K562 (cell line): ENCODE measurements around the gene CRHR2. TPM values are rescaled to one million over a fixed set of nuclear protein-coding genes. Genes with fewer than 3 reads are reported as not detected.

Experiments
- ATAC-seq: fragments of 200-7000 bp; cut with Tn5 transposase; 3 replicates; pipeline ENCODE4 v1.9.1; 2020; ENCODE audit warnings: moderate library complexity
- BruUV-seq: library from RNA; stranded (reverse); fragments of 400-500 nt; replicated peaks from 2 replicates; lab custom pipeline; 2021; lab: Mats Ljungman, UMichigan
- CTCF ChIA-PET: fragments of 300-600 bp; formaldehyde crosslinking; extraction: SDS; loops from one replicate; lab custom pipeline; 2021; ENCODE audit warnings: low intra/inter-chr PET ratio; lab: Yijun Ruan, JAX
- POLR2A ChIA-PET: fragments of 300-600, 350-650 bp; sonication (Branson Sonifier 250); formaldehyde crosslinking; extraction: SDS; loops from one replicate; lab custom pipeline; 2021; ENCODE audit warnings: antibody characterized with exemption, inconsistent platforms; lab: Yijun Ruan, JAX
- DNase-seq, 4 experiments: peaks; one replicate each; pipeline versions ENCODE4 v3.0.0 to v3.0.0-alpha.2; 2011 to 2018; ENCODE audit warnings: low spot score in 3 of 4, mixed read lengths in 3 of 4; ENCODE audit errors: extremely low read depth in 1 of 4
- FAIRE-seq: peaks from 2 replicates; lab custom pipeline; 2011; peaks lifted over from hg19 to GRCh38; lab: Jason Lieb, UNC
- H2AFZ ChIP-seq: 2 replicates; pipeline ENCODE4 v1.6.0; 2011; ENCODE audit warnings: low read depth, low read length, control low read depth, inconsistent platforms
- H3K27ac ChIP-seq: fragments of 200-600 bp; 3 replicates; pipeline ENCODE4 v1.8.0; 2011; ENCODE audit warnings: low read depth, mild to moderate bottlenecking, control low read depth, inconsistent platforms, low read length, moderate library complexity, mixed read lengths; ENCODE audit errors: extremely low read depth
- H3K27me3 ChIP-seq, 2 experiments: fragments of 300-600 bp in 1 of 2; 2 replicates in 1 of 2; 3 replicates in 1 of 2; pipeline versions ENCODE4 v1.6.0 to v1.8.0; 2011; ENCODE audit warnings: inconsistent platforms in 2 of 2, low read length in 2 of 2, mild to moderate bottlenecking in 1 of 2, mixed read lengths in 1 of 2, moderate library complexity in 1 of 2; ENCODE audit not compliant: control insufficient read depth in 2 of 2, insufficient read depth in 2 of 2
- H3K36me3 ChIP-seq: fragments of 300-600 bp; 3 replicates; pipeline ENCODE4 v1.8.0; 2011; ENCODE audit warnings: mild to moderate bottlenecking, low read length, inconsistent platforms; ENCODE audit not compliant: control insufficient read depth, insufficient read depth
- H3K4me1 ChIP-seq, 2 experiments: fragments of 200-600 bp in 1 of 2; replicated peaks in 1 of 2; 2 replicates in 1 of 2; 3 replicates in 1 of 2; pipeline versions ENCODE4 v1.5.1 to v1.8.0; 2011; ENCODE audit warnings: inconsistent platforms in 2 of 2, low read length in 2 of 2, mild to moderate bottlenecking in 1 of 2, mixed read lengths in 1 of 2, moderate library complexity in 1 of 2; ENCODE audit not compliant: control insufficient read depth in 2 of 2, insufficient read depth in 2 of 2
- H3K4me2 ChIP-seq: 2 replicates; pipeline ENCODE4 v1.6.1; 2011; ENCODE audit warnings: low read length, control low read depth, inconsistent platforms, mixed read lengths; ENCODE audit not compliant: insufficient read depth
- H3K4me3 ChIP-seq: fragments of 200-600 bp; sonication (generic), shearing (Covaris generic); 2 replicates; pipeline ENCODE4 v1.5.1; 2016; ENCODE audit warnings: control low read depth, inconsistent platforms
- H3K79me2 ChIP-seq: fragments of 200-600 bp; 3 replicates; pipeline ENCODE4 v1.8.0; 2011; ENCODE audit warnings: low read length, inconsistent platforms; ENCODE audit not compliant: control insufficient read depth, insufficient read depth
- H3K9ac ChIP-seq, 2 experiments: 2 replicates each; pipeline versions ENCODE4 v1.6.0 to v1.6.1; 2011; ENCODE audit warnings: low read depth in 2 of 2, low read length in 2 of 2, control low read depth in 1 of 2, inconsistent platforms in 1 of 2, mild to moderate bottlenecking in 1 of 2, mixed read lengths in 1 of 2; ENCODE audit not compliant: insufficient read depth in 1 of 2
- H3K9me1 ChIP-seq: one replicate; pipeline ENCODE4 v1.6.0; 2011; ENCODE audit warnings: inconsistent platforms, mild to moderate bottlenecking, low read length, moderate library complexity; ENCODE audit not compliant: control insufficient read depth, insufficient read depth
- H3K9me3 ChIP-seq: replicated peaks from 2 replicates; pipeline ENCODE4 v1.5.1; 2011; ENCODE audit warnings: low read depth, low read length, inconsistent platforms; ENCODE audit not compliant: control insufficient read depth, insufficient read depth
- H4K20me1 ChIP-seq: replicated peaks from 2 replicates; pipeline ENCODE4 v1.6.1; 2011; ENCODE audit warnings: low read length, inconsistent platforms, mixed read lengths; ENCODE audit not compliant: control insufficient read depth, insufficient read depth
- ELF2 ChIP-seq: fragments of 250-450 bp; sonication (Bioruptor Pico); IDR thresholded peaks from 2 replicates; pipeline ENCODE4 v1.5.0; 2021; ENCODE audit warnings: mild to moderate bottlenecking
- ETV5 ChIP-seq: sonication (generic); formaldehyde crosslinking; IDR thresholded peaks from 2 replicates; pipeline ENCODE4 v1.4.0; 2020; ENCODE audit warnings: low read depth, mild to moderate bottlenecking, missing genetic modification reagents
- GTF2B ChIP-seq: IDR thresholded peaks from 2 replicates; pipeline ENCODE4 v1.6.1; 2011; ENCODE audit not compliant: insufficient read length; ENCODE audit errors: extremely low read depth
- HOXB6 ChIP-seq: fragments of 250-450 bp; sonication (Bioruptor Pico); IDR thresholded peaks from 2 replicates; pipeline ENCODE4 v1.5.1; 2022; ENCODE audit warnings: mild to moderate bottlenecking, borderline replicate concordance
- MEIS2 ChIP-seq: fragments of 450-650 bp; IDR thresholded peaks from 2 replicates; pipeline ENCODE4 v1.6.1; 2014; ENCODE audit warnings: mild to moderate bottlenecking; ENCODE audit not compliant: partially characterized antibody
- RFX7 ChIP-seq: fragments of 250-450 bp; sonication (Bioruptor Pico); IDR thresholded peaks from 2 replicates; pipeline ENCODE4 v1.5.1; 2021; ENCODE audit warnings: mild to moderate bottlenecking
- ZBTB17 ChIP-seq: fragments of 450-650 bp; formaldehyde crosslinking; IDR thresholded peaks from 2 replicates; pipeline ENCODE4 v1.4.0; 2020; ENCODE audit warnings: mild to moderate bottlenecking
- WGBS: fragments of 100-300 bp; shearing (Covaris generic); methylation state at CpG from one replicate; pipeline ENCODE4 v1.1.6; 2016; ENCODE audit warnings: low coverage, mixed read lengths; ENCODE audit not compliant: insufficient coverage; ENCODE audit errors: missing lambda C conversion rate; 5-methylcytosine and 5-hydroxymethylcytosine counted together
- in situ Hi-C: fragments of 300-500 bp; cut with MboI; formaldehyde crosslinking; loops from 4 replicates; pipeline ENCODE4 v1.15.0; 2018; ENCODE audit warnings: inconsistent platforms, mixed read lengths
- intact Hi-C: fragments of 100-400 bp; cut with micrococcal nuclease; formaldehyde crosslinking; loops from 2 replicates; pipeline ENCODE4 v1.14.2; 2022
- polyA plus RNA-seq, 8 experiments: library from polyadenylated mRNA; depleted of rRNA in 4 of 8; stranded (reverse) in 5 of 8; unstranded in 3 of 8; fragments of >200 nt; fragmentation: Nextera tagmentation in 2 of 8; fragmentation: Illumina TruSeq in 1 of 8; extraction: Ambion mirVana in 2 of 8; extraction: Trizol in 1 of 8; gene quantifications; 2 replicates each; pipeline versions ENCODE4 v1.2.1 to v1.2.3, GENCODE V29; 2011 to 2014; ENCODE audit warnings: inconsistent platforms in 1 of 8, missing spikeins in 1 of 8
- total RNA-seq, 7 experiments: library from RNA; depleted of rRNA in 6 of 7; stranded (reverse); fragments of >200 nt in 6 of 7; fragmentation: Illumina TruSeq in 2 of 7; extraction: Trizol in 2 of 7; gene quantifications; 2 replicates each; pipeline versions ENCODE4 v1.2.1 to v1.2.3, GENCODE V29; 2011 to 2021; ENCODE audit warnings: low replicate concordance in 1 of 7

CRHR2 gene
- total and polyA plus RNA-seq, 9 of the 15 experiments (the other 6 are each of a cell fraction or from before 2014, with no cell fraction given), result not detected

GRCh38 chr7:30647589-30648364, 34.5 kb downstream of the CRHR2 start:
- BruUV-seq, result no TSS peak
- WGBS, result 51% methylated on average over 10 of the region's 10 CpGs

More at GRCh38 chr7:30647589-30648364, 34.5 kb downstream of the CRHR2 start:
- intact Hi-C loops (no loop called here), in situ Hi-C loops (no loop called here)
- H4K20me1 ChIP-seq, result peaks cover 4% of the 10 kb centered on the region; the same call in 1 of the 2 replicates
- H3K79me2 ChIP-seq, result no peaks in the 10 kb centered on the region
- no peaks in the 10 kb centered on the region; a peak in 1 of 5 replicates for H3K4me1 ChIP-seq
- ATAC-seq, result peak; percentile 12; the same call in 2 of the 3 replicates
- H3K4me2 ChIP-seq, result no peak overlapping the region
- TF ChIP-seq GTF2B (no peak), ZBTB17 (no peak), ETV5 (CRISPR knock-in tag) (no peak), HOXB6 (CRISPR knock-in tag) (no peak), MEIS2 (no peak), ELF2 (CRISPR knock-in tag) (no peak), RFX7 (CRISPR knock-in tag) (no peak)
- H3K9ac ChIP-seq, result no peak overlapping the region; a peak in 1 of 4 replicates
- H2AFZ ChIP-seq, result no peak overlapping the region
- H3K36me3 ChIP-seq, result peaks cover 12% of the 10 kb centered on the region; the same call in 2 of the 3 replicates
- no peak for DNase-seq
- ChIA-PET POLR2A (interaction anchor here (0.6 to 1.9 kb wide), 4 partner anchors 11 to 74 kb away, joined by 3 to 16 read pairs (median 4); no protein-coding TSS in a partner anchor), CTCF (no interaction called here)
- FAIRE-seq, result no peak
- no peaks in the 10 kb centered on the region for H3K9me3 ChIP-seq
- H3K9me1 ChIP-seq, result no peaks in the 10 kb centered on the region
- H3K27ac ChIP-seq, result no peak overlapping the region
- peaks cover 0 to 9% of the 10 kb centered on the region in 2 experiments; a peak in 3 of 5 replicates for H3K27me3 ChIP-seq
- no peak overlapping the region for H3K4me3 ChIP-seq
